ENCODE data around the gene DEK. TPM values are rescaled to one million over a fixed set of nuclear protein-coding genes. Genes with fewer than 3 reads are reported as not detected.

DEK gene
- total and polyA plus RNA-seq, 2 of the 13 experiments (the other 11 are each of a cell fraction or from before 2014, with no cell fraction given): 53.2 to 276 TPM

GRCh38 chr6:18265787-18266522 lies 1.6 kb upstream of the DEK start (continued):
- TF ChIP-seq MED8 (CRISPR knock-in tag; IDR thresholded peaks at IDR 0.05; ENCODE audit: insufficient replicate concordance): no peak
- no peak for TF ChIP-seq FOXP1 (IDR thresholded peaks at IDR 0.05)
- TF ChIP-seq FOXP1 (CRISPR knock-in tag; IDR thresholded peaks at IDR 0.05): no peak
- TF ChIP-seq ZNF740 (CRISPR knock-in tag; IDR thresholded peaks at IDR 0.05): no peak
- TF ChIP-seq DZIP1 (CRISPR knock-in tag; IDR thresholded peaks at IDR 0.05): peak; percentile 71; the same call in 1 of the 2 replicates
- TF ChIP-seq ZBTB33 (CRISPR knock-in tag; IDR thresholded peaks at IDR 0.05): peak; percentile 84
- no peak for TF ChIP-seq DNMT1 (CRISPR knock-in tag; IDR thresholded peaks at IDR 0.05)
- TF ChIP-seq NR0B2 (CRISPR knock-in tag; IDR thresholded peaks at IDR 0.05): no peak
- no peak for TF ChIP-seq ISX (CRISPR knock-in tag; conservative IDR thresholded peaks at IDR 0.05)
- TF ChIP-seq RFX5 (IDR thresholded peaks at IDR 0.05; ENCODE audit: low read depth, low read length): no peak
- TF ChIP-seq ZIK1 (CRISPR knock-in tag; IDR thresholded peaks at IDR 0.05; ENCODE audit: borderline replicate concordance, low read depth): no peak
- TF ChIP-seq ZNF280B (CRISPR knock-in tag; IDR thresholded peaks at IDR 0.05; ENCODE audit: borderline replicate concordance): no peak
- no peak for TF ChIP-seq CAMTA2 (CRISPR knock-in tag; IDR thresholded peaks at IDR 0.05; ENCODE audit: borderline replicate concordance)
- no peak for TF ChIP-seq NAIF1 (CRISPR knock-in tag; IDR thresholded peaks at IDR 0.05; ENCODE audit: borderline replicate concordance)
- TF ChIP-seq FOXK2 (IDR thresholded peaks at IDR 0.05): no peak
- TF ChIP-seq ATF5 (CRISPR knock-in tag; IDR thresholded peaks at IDR 0.05; ENCODE audit: low read depth): no peak
- no peak for TF ChIP-seq TAF1 (CRISPR knock-in tag; IDR thresholded peaks at IDR 0.05)
- no peak for TF ChIP-seq REL (CRISPR knock-in tag; conservative IDR thresholded peaks at IDR 0.05)
- no peak for TF ChIP-seq ZNF275 (CRISPR knock-in tag; IDR thresholded peaks at IDR 0.05; ENCODE audit: borderline replicate concordance)
